ENCODE measurements around the gene GAREM1. TPM values are rescaled to one million over a fixed set of nuclear protein-coding genes. Genes with fewer than 3 reads are reported as not detected.

The GAREM1 gene
- polyA plus RNA-seq, 3 donors from 2014 or later: 0.03 TPM; not detected in 2

DNA sequence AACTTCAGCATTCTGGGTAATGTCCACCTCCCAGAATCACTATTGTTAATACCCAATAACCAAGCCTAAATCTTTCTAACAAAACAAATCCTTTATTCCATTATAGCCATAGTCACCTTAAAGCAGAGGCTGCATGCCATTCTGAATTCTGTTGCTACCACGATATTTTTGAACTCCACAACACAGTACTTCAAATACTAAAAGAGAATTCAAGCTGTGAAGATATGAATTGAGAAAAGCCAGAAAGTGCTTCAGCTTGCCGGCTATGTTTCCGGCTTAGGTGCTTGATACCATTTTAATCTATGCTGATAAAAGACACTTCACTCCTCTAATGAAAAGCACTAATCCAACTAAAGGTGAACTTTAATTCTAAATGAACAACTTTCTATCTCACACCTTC lies 41.3 kb downstream of the GAREM1 start:
- peaks cover 0 to 4% (median 2%) of the 10 kb centered on the region in 3 donors for H3K27me3 Mint-ChIP-seq (ENCODE audit: low read depth in 3 of 3)
- H3K9me3 Mint-ChIP-seq: peaks cover 9 to 32% (median 15%) of the 10 kb centered on the region in 6 donors
- DNase-seq: no peak
- H3K36me3 Mint-ChIP-seq: peaks cover 0 to 7% (median 0%) of the 10 kb centered on the region in 3 donors
- no peaks in the 10 kb centered on the region for H3K4me1 Mint-ChIP-seq
- no peak overlapping the region for H3K27ac Mint-ChIP-seq
- H3K4me3 Mint-ChIP-seq: no peak overlapping the region

DNA sequence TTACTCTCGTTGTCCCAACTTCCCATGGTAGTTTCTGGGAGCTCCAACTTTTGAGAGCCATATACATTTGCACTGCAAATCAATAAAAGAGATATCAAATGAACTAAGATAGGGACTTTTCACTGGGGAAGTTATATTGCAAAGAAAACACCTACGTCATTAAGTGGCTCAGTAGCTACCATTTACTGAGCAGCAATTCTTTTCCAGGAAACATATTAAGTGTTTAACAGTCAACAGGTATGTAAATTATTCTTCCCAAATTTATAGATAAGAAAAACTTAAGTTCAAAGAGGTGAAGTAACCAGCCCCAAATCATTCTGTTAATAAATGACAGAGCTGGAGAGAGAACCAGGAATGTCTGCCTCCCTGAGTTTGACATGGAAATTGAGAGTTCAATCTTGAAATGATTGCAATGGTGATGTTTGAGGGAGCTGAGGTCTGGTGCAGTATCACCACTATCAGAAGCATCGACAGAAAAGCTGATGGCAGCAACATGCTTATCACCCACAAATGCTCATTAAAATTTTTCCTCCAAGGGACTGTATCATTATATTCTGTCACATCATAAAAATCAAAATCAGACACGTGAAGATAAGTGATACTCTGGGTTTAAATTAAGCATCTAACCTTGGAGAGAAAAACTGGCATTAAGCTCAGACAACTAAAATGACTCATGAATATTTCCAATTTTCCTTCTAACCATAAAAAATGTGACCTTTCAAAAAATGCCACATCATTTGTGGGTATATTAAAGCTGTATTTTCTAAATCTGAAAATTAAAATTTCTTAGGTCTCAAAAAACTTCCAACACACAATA lies 43.4 kb downstream of the GAREM1 start:
- no peak overlapping the region for H3K4me3 Mint-ChIP-seq
- no peak for DNase-seq
- peaks cover 0 to 6% (median 2%) of the 10 kb centered on the region in 3 donors for H3K27me3 Mint-ChIP-seq (ENCODE audit: low read depth in 3 of 3)
- no peak overlapping the region for H3K27ac Mint-ChIP-seq
- H3K4me1 Mint-ChIP-seq: no peaks in the 10 kb centered on the region
- H3K36me3 Mint-ChIP-seq: peaks cover 0 to 7% (median 0%) of the 10 kb centered on the region in 3 donors
- peaks cover 9 to 32% (median 13%) of the 10 kb centered on the region in 6 donors for H3K9me3 Mint-ChIP-seq

DNA sequence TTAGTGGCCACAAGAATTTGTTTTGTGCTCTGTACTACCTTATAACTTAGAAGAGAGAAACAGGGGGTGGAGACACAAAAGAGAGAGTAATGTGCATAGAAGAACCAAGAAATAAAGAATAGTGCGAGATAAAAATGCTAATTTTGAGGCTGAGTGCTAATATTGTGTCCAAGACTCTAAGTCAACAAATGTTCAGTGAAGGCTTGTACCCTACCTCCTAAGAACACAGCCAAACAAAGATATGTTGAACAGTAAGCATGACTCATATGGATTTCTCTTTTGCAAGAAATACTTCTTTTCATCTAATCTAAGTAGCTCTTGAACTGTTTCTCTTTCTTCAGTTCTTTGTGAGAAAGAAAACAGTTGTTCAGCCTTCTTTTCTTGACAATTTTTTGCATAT lies 45.2 kb downstream of the GAREM1 start:
- H3K27me3 Mint-ChIP-seq (ENCODE audit: low read depth in 3 of 3): peaks cover 0 to 1% (median 0%) of the 10 kb centered on the region in 3 donors

DNA sequence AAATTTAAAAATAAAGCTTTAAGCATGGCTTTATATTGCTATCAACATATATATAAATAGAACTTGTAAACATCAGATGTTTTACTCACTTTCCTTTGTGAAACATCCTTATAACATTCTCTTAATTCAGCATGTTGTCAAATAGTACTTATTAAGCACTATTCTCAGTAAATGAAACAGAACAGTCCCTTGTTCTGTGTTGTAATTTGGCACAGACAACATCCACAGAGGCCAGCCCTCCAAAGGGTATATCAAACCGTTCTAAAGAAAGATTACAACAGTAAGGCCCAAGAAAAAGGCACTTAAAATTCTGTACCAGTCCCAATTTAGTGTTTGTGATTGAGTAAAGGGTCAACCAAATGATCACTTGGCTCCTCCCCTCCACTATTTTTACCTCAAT lies 46.0 kb downstream of the GAREM1 start:
- H3K27ac Mint-ChIP-seq: no peak overlapping the region
- peaks cover 0 to 1% (median 0%) of the 10 kb centered on the region in 3 donors for H3K27me3 Mint-ChIP-seq (ENCODE audit: low read depth in 3 of 3)
- H3K9me3 Mint-ChIP-seq: peaks cover 0 to 12% (median 2%) of the 10 kb centered on the region in 6 donors
- H3K4me3 Mint-ChIP-seq: no peak overlapping the region
- no peak for DNase-seq
- H3K36me3 Mint-ChIP-seq: no peaks in the 10 kb centered on the region
- no peaks in the 10 kb centered on the region for H3K4me1 Mint-ChIP-seq

More for the DNA sequence above, 45.2 kb downstream of the GAREM1 start:
- no peak overlapping the region for H3K27ac Mint-ChIP-seq
- H3K36me3 Mint-ChIP-seq: peaks cover 0 to 2% (median 0%) of the 10 kb centered on the region in 3 donors
- no peak for DNase-seq
- no peaks in the 10 kb centered on the region for H3K4me1 Mint-ChIP-seq
- no peak overlapping the region for H3K4me3 Mint-ChIP-seq
- peaks cover under 1 to 15% (median 4%) of the 10 kb centered on the region in 6 donors for H3K9me3 Mint-ChIP-seq

DNA sequence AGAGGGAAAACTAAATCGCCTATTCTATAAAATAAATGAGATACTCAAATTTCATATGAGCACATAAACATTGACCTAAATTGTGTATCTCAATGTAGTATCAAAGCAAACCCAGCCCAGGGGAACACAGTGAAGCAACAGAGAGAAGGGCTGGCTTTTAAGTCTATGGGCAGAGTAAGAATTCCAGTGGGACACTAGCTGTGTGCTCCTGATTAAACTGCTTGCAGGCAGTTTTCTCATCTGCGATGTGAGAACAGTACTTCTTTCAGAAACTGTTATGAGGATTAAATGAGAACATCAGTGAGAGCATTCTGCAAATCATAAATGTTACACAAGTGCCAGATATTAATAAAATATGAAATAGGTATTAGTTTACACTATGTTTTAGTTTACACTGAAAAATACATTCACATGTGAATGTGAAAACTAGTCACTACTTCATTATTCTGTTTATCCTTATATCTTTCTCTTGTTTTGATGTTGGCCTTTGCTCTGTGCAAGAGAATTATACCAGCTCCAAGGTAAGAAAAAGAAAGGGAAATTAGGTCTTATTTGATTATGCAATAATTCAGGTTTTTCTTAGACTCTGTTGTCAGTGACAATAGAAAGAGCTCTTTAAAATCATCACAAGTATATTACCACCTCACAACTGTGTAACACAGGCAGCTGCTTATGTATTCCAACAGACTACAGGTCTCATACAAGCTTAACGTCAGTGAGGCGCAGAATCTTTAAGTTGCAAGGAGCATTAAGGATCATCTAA lies 47.5 kb downstream of the GAREM1 start:
- H3K9me3 Mint-ChIP-seq: peaks cover 0 to 4% (median 0%) of the 10 kb centered on the region in 6 donors
- no peak for DNase-seq
- H3K4me1 Mint-ChIP-seq: no peaks in the 10 kb centered on the region
- H3K27ac Mint-ChIP-seq: no peak overlapping the region
- H3K27me3 Mint-ChIP-seq (ENCODE audit: low read depth in 3 of 3): peaks cover 0 to 1% (median 0%) of the 10 kb centered on the region in 3 donors
- H3K4me3 Mint-ChIP-seq: no peak overlapping the region
- no peaks in the 10 kb centered on the region for H3K36me3 Mint-ChIP-seq

DNA sequence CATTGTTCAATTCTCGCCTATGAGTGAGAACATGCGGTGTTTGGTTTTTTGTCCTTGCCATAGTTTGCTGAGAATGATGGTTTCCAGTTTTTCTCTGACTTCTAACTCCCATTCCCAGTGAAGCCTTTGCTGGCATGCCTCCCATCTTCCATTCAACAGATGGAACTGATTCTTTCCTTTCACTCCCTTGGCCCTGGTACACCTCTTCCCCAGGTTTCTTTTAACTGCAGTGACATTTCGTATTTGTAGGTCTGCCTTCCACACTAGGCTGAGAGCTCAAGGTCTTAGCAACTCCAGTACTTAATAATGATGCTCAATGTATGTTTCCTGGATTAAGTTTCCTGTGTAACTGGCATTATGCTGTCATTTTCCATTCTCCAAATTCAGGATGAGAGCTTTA lies 48.5 kb downstream of the GAREM1 start:
- H3K4me3 Mint-ChIP-seq: no peak overlapping the region
- H3K36me3 Mint-ChIP-seq: no peaks in the 10 kb centered on the region
- H3K9me3 Mint-ChIP-seq: peaks cover 0 to 2% (median 0%) of the 10 kb centered on the region in 6 donors
- H3K27me3 Mint-ChIP-seq (ENCODE audit: low read depth in 3 of 3): peaks cover 0 to 1% (median 0%) of the 10 kb centered on the region in 3 donors
- no peak for DNase-seq
- H3K27ac Mint-ChIP-seq: no peak overlapping the region
- H3K4me1 Mint-ChIP-seq: no peaks in the 10 kb centered on the region

DNA sequence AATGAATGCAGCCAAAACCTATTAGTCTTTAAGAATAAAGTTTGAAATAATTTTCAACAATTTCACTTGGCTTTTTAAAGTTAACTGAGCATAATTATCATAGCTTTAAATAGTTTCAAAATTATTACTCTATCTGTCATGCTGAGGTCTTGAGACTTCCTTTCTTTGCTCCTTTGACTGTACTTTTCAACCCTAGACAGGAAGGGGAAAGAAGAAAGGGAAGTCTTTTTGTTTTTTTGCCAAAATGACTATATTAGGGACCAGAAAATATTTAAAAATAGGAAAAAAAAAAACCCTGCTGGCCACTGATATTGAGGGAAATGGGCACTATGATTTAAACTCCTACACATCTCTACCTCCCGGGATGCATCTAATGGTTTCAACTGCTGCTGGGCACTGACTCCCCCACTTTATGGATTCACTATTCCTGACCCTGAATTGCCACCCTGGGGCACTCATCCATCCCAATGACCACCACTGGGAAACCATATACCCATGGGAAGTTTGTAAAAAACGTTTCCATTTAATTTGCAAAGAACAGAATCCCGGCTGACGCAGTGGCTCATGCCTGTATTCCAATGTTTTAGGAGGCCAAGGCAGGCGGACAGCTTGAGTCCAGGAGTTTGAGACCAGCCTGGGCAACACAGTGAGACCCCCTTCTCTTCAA lies 50.5 kb downstream of the GAREM1 start:
- no peaks in the 10 kb centered on the region for H3K36me3 Mint-ChIP-seq
- H3K4me1 Mint-ChIP-seq: no peaks in the 10 kb centered on the region
- peaks cover 0 to 1% (median 0%) of the 10 kb centered on the region in 3 donors for H3K27me3 Mint-ChIP-seq (ENCODE audit: low read depth in 3 of 3)
- no peak for DNase-seq
- no peak overlapping the region for H3K4me3 Mint-ChIP-seq
- peaks cover 0 to 2% (median 0%) of the 10 kb centered on the region in 6 donors for H3K9me3 Mint-ChIP-seq
- H3K27ac Mint-ChIP-seq: no peak overlapping the region

DNA sequence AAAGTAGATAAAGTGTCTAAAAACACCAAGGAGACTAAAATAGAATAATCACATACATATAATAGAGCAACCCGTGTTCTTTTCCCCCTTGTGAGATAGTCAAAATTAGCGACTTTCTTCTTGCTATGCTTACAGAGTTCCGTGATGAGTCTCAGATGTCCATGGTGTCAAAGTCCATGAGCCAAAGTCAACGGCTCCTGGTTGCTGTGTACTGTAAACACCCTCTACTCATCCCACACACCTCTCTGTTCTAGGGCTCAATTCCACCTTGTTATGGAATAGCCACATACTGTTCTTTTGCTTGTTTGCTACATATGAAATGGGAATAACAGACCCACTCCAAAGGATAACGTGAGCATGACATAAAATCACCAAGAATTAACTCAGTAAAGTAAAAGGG lies 52.5 kb downstream of the GAREM1 start:
- Mint-ChIP-seq H3K9me3 (peaks cover 0 to 2% (median 0%) of the 10 kb centered on the region in 6 donors), H3K4me1 (no peaks in the 10 kb centered on the region), H3K27me3 (ENCODE audit: low read depth in 3 of 3) (peaks cover 0 to 2% (median 1%) of the 10 kb centered on the region in 3 donors), H3K36me3 (no peaks in the 10 kb centered on the region), H3K27ac (no peak overlapping the region), H3K4me3 (no peak overlapping the region)
- no peak for DNase-seq

DNA sequence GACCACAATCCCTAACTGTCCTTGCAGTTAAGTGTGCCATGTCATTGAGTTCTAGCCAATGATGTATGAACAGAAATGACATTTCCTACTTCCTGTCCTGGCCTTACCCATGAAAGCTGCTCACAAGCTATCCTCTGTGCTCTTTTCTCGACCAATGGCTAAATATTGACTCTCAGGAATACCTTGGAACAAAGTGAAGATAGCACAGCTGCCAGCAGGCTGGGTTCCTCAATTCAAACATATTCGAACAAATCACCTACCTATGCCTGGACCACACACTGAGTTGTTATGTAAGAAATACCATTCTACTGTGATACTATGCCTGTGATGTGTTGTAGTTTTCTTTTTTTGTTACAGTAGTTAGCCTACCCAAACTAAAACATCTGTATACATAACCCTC lies 65.1 kb downstream of the GAREM1 start:
- Mint-ChIP-seq H3K9me3 (peaks cover 0 to 7% (median under 1%) of the 10 kb centered on the region in 6 donors), H3K4me3 (no peak overlapping the region), H3K27ac (no peak overlapping the region), H3K27me3 (ENCODE audit: low read depth in 3 of 3) (peaks cover 0 to 4% (median 0%) of the 10 kb centered on the region in 3 donors), H3K36me3 (no peaks in the 10 kb centered on the region), H3K4me1 (no peaks in the 10 kb centered on the region)
- no peak for DNase-seq

DNA sequence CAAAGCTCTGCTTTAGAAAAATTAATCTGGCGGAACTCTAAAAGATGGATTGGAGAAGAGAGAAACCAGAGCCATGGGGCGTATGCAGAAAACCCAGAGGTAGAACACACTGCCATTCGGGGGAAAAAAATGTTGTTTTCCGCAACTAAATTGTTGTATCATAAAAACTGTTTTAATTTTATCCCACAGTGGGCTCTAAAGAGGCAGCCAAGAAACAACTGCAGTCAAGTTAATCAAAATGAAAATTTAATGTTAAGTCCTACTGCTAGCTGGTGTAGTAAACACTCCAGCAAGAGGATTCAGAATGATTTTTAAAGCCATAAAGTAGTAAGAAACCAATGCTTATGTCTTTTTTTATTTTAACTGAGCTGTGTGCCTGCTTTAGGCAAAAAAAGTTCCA lies 69.1 kb downstream of the GAREM1 start:
- H3K27me3 Mint-ChIP-seq (ENCODE audit: low read depth in 3 of 3): peaks cover 0 to 2% (median 0%) of the 10 kb centered on the region in 3 donors
- no peak for DNase-seq
- H3K27ac Mint-ChIP-seq: no peak overlapping the region
- no peak overlapping the region for H3K4me3 Mint-ChIP-seq
- H3K36me3 Mint-ChIP-seq: no peaks in the 10 kb centered on the region
- H3K9me3 Mint-ChIP-seq: peaks cover 0 to 7% (median 2%) of the 10 kb centered on the region in 6 donors
- no peaks in the 10 kb centered on the region for H3K4me1 Mint-ChIP-seq

DNA sequence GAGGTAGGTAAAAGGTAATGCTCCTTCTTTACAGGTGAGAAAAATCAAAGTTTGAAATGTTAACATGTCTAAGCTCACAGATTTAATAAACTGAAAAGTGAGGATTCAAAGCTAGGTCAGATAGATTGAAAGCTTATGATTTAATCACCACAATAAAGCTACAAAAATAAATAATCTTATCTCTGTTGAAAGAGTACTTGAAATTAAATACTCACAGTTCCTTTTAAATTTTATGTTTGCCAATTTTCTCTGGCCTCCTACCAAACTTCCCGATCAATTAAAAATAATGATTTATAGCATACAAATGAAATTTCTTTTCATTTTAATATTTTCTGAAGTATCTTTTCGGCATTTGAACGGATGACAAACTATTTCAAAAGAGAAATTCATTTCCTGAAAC lies 77.3 kb downstream of the GAREM1 start:
- no peaks in the 10 kb centered on the region for H3K36me3 Mint-ChIP-seq
- no peaks in the 10 kb centered on the region for H3K4me1 Mint-ChIP-seq

DNA sequence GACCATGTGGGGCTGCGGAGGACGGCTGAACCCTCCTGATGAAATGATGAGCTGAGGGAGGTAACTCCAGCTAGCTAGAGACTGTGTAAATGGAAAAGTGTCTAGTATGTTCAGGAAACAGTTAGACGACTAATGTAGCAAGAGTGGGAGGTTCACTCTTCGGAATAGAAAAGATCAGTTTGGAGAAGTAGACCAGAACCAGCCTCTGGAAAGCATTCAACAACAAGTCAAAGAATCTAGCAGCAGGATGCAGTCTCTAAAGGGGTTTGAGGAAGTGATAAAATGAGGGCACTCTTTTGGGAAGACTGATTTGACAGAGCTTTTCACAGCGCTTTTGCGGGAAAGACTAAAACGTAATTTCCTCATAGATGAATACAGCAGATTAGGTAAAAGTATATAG lies 79.6 kb downstream of the GAREM1 start:
- DNase-seq: no peak
- no peaks in the 10 kb centered on the region for H3K36me3 Mint-ChIP-seq
- H3K27me3 Mint-ChIP-seq (ENCODE audit: low read depth in 3 of 3): peaks cover 0 to 3% (median 2%) of the 10 kb centered on the region in 3 donors
- H3K4me1 Mint-ChIP-seq: no peaks in the 10 kb centered on the region
- H3K4me3 Mint-ChIP-seq: no peak overlapping the region
- H3K27ac Mint-ChIP-seq: no peak overlapping the region
- peaks cover 0 to 8% (median 0%) of the 10 kb centered on the region in 6 donors for H3K9me3 Mint-ChIP-seq

More for the DNA sequence above, 77.3 kb downstream of the GAREM1 start:
- DNase-seq: no peak
- no peak overlapping the region for H3K27ac Mint-ChIP-seq
- H3K27me3 Mint-ChIP-seq (ENCODE audit: low read depth in 3 of 3): peaks cover 0 to 5% (median 2%) of the 10 kb centered on the region in 3 donors
- no peak overlapping the region for H3K4me3 Mint-ChIP-seq
- peaks cover 0 to 7% (median under 1%) of the 10 kb centered on the region in 6 donors for H3K9me3 Mint-ChIP-seq

DNA sequence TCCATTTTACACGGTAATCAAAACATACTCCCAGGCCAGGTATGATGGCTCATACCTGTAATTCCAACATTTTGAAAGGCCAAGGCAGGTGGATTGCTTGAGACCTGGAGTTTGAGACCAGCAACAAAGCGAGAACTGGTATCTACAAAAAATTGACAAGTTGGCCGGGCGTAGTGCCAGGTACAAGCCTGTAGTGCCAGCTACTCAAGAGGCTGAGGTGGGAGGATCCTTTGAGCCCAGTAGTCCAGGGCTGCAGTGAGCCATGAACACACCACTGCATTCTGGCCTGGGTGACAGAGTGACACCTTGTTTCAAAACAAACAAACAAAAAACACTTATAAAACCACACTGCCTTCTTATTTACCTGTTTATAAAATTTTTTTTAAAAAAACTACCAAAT lies 80.8 kb downstream of the GAREM1 start:
- Mint-ChIP-seq H3K36me3 (no peaks in the 10 kb centered on the region), H3K4me3 (no peak overlapping the region), H3K4me1 (peaks cover 0 to 3% of the 10 kb centered on the region in 2 donors), H3K27me3 (ENCODE audit: low read depth in 3 of 3) (peaks cover 0 to 2% (median 2%) of the 10 kb centered on the region in 3 donors), H3K9me3 (peaks cover 0 to 4% (median 0%) of the 10 kb centered on the region in 6 donors), H3K27ac (no peak overlapping the region)
- no peak for DNase-seq

Measured in immature natural killer cell (primary cell).